ENCODE results near the gene PLA2G7.
A peak's percentile ranks its signal among the peaks of the same experiment; 100 is the strongest.
"Not testable (repeated sequence)": the region's sequence is repeated elsewhere in the genome, so short reads cannot be mapped to it uniquely, and the experiment has no call there.

Gene PLA2G7

DNA sequence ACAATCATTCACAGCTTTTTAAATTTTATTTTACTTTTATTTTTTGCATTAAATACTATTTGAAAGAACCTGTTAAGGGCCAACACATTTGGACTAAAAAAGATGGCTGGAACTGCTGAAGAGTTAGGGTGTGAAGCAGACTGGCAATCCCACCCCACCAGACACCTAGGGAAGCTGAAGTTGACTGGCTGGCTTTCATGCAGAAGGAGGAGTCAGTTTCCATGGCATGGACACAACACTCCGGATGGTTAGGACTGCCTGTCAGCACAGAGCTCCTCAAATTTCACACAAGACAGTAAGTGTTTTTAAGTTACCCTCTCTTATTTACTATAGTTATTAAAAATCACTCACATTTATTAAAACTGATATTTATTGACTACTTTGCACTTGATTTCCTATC, 11.5 kb upstream of the PLA2G7 start, which contains the start of gene ANKRD66:
Gene ANKRD66 (plus strand): TSS at position 238 of the 400 bp plus-strand sequence. CDS start 5,016 bp downstream, outside the sequence.
- no peak for DNase-seq

GRCh38 chr6:46745973-46746372, 10.8 kb upstream of the PLA2G7 start:
- no peak for DNase-seq

DNA sequence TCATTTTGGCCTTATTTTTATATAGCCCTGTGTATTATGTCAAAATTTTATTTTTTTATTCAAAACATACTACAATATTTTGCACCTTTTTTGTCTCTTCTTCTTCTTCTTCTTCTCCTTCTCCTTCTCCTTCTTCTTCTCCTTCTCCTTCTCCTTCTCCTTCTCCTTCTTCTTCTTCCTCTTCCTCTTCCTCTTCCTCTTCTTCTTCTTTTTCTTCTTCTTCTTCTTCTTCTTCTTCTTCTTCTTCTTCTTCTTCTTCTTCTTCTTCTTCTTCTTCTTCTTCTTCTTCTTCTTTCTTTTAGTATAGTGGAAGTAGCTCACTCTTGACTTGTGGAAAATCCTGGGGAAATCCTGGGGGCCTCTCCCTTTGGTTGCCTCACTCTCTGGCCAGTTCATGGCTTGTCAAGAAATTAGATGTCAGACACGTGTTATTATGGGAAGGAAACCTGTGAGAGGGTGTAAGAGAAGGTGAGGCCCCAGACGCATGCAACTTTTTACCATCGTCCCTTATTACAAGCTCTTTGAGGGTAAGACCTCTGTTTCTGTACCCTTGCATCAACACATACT, 9.1 kb upstream of the PLA2G7 start:
- DNase-seq = not testable (repeated sequence)

DNA sequence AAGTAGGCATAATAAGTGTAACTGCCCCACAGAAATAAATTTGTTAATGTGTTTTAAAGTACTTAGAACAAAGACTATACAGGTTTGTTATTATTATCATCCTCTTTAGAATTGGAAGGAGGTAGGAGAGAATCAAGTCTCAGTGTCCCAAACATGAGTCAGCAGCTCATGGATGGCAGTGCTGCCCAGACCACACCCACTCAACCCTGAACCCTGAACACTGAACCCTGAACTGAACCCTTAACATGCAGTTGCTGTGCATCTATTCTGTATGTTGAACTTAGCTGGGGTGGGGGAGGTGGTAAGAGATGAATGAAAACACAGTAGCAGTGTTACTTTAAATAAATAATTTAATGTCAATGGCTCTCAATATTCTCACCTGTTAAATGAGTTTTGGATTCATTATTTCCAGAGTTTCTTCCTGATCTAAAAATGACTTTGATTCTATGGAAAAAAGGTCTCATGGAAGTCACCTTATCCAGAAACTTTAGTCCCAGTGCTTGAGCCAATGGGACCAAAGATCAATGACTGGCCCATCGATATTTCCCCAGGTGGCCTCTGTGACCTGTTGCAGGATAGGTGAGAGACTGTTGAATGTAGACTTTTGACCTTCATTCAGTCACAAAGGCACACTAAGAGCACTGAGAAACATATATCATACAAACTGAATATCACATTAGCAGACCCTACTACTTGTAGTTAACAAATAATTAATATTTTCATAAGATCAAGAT, 8.4 kb upstream of the PLA2G7 start:
- DNase-seq = no peak

DNA sequence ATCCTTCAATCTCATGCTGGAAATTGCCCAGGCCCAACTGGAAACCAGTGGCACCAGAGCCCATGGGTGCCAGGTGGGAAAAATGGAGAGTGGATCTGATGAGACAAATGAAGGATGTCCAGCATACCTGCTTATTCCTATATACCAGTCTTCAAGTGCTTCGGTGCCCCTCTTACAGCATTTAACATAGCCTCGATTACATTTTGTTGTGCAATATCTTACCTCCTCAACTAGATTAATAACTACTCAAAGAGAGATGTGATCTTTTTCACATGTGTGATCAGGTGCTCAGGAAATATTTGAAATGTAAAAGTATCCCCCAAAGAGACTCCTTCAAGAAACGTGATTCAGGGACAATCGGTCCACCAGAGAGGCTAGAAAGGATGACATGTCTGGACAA, 6.7 kb upstream of the PLA2G7 start:
- DNase-seq = no peak

DNA sequence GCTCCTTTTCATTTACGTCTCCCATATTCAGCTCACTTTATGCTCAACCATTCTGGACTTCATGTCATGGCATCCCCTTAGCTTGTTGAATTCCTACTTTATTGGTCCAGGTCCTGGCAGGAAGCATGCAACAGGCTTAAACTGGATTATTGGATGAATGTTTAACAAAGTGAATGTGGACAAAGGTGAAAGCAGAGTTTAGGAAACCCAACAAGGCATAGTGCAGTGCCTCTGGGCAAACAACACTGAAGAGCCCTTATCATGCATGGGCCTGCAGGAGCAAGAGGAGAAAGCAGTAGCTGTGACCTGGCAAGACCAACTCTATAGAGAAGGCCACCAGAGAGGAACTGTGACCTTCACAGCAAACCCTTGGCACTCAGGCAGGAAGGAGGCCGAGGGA, 6.3 kb upstream of the PLA2G7 start:
- no peak for DNase-seq

- no peak for DNase-seq
Measured at GRCh38 chr6:46736906-46737305, 1.7 kb upstream of the PLA2G7 start.

- no peak for DNase-seq
Measured at GRCh38 chr6:46735720-46736031, 501 bp upstream of the PLA2G7 start.

DNA sequence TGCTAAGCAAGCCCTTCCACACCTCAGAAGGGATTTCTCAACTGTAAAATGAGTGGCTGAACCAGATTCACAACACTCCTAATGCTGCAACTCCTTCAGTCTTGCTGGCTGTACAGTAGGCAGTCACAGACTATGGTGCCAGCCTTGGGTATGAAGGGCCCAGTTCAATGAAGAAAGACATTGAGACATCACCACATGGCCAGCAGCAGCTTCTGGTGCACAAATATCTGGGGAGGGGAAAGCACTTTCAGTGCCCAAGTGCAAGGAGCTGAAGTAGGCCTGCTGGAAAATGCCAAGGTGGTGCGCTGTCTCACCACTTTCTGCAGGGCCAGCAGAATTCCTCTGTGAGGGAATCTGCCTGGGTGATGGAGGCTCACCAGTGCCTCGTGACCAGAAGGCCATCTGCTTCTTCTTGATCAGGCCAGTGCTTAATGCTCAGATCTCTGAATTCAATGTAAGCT, 1.8 kb downstream of the PLA2G7 start:
- no peak for DNase-seq

- peak; percentile 32 to 52 for DNase-seq
Measured at GRCh38 chr6:46730921-46731461, 4.2 kb downstream of the PLA2G7 start.

GRCh38 chr6:46729787-46730326, 5.3 kb downstream of the PLA2G7 start:
- DNase-seq = no peak

DNA sequence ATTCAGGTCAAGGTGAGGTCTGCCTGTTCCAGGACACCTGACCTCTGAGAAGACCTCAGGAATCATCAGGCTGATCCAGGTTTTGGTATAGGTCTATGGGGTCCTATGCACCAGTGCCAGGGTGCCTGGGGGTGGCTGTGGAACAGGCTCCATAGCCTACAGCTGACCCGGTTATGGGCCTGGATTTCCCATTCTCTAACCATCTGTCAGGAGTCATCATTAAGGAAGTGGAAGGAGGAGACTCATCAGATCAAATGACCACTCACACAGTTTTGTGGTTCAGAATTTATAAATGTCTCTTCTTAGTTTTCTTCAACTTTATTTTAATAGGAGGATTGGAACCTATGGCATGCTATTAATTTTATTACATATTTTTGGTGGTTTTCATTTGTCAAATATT, 14.8 kb downstream of the PLA2G7 start:
- no peak for DNase-seq

DNA sequence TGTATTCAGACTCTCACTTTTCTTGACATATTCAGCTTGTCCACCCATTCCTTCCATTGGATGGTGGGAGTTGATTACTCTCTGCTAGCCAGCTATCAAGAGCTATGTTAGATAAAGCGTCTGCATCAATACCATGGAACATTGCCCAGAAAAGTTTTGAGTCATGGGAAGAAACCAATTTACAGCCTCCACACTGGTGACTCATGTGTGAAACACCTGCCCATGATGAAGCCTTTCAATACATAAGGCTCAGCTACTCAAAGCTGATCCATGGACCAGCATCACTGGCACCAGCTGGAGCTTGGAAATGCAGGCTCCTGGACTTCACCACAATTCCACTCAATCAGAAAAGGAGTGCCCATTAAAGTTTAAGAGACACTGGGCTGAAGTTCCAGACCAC, 16.1 kb downstream of the PLA2G7 start:
- no peak for DNase-seq

DNA sequence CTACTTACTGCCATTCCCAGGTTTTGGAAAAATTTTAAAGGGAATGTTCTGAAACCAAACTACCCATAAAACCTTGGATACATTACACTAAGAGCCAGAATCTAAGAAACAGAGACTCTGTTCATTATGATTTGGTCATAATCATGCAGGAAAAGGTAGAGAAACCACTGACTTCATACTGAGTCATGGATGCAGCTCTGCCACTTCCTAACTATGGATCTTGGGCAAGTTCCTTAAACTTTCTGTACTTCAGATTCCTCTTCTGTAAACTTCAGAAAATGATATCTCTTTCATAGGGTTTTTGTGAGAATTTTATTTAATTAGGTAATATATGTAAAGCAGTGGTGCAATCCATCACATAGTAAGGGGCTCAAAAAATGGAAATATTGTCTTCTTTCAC, 20.0 kb downstream of the PLA2G7 start:
- no peak for DNase-seq

- DNase-seq = no peak
Measured at GRCh38 chr6:46711491-46711890, 23.7 kb downstream of the PLA2G7 start.

DNA sequence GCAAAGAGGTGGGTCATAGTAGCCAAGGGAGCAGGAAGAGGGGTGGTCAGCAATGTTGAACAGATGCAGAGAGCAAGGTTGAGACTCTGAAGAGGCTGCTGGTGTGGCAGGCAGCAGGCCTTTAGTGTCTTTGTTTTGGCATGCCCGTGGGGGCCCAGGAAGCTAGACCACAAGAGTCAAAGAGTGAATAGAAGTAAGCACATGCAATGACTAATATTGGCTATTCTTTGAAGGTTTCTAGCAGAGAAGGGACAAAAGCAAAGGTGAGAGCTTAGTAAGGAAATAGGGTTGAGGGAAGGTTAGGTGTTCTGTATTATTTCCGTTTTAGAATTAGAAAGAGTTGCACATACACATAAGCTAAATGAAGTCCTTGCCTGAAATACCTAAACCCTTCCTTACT, 28.7 kb downstream of the PLA2G7 start:
- DNase-seq = no peak

- peak; percentile 60 to 66 for DNase-seq
Measured at GRCh38 chr6:46704562-46704961, 30.6 kb downstream of the PLA2G7 start.

DNA sequence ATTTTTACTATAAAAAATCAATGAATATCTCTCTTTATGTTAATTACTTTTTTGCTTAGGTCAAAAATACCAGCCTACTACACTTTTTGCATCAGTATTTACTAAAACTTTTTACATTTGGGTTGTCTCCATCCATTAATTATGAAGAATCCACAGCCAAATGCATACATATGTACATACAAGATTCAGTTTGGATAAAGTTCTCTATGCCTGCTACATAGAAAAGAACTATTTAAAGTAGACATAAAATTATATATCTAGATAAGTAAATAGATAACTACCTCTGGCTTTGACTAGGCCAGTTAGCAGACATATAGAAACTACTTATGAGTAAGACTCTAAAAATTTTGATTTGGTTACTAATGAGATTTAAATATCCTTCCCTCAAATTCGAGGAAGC, 35.2 kb downstream of the PLA2G7 start:
- DNase-seq = no peak

DNA sequence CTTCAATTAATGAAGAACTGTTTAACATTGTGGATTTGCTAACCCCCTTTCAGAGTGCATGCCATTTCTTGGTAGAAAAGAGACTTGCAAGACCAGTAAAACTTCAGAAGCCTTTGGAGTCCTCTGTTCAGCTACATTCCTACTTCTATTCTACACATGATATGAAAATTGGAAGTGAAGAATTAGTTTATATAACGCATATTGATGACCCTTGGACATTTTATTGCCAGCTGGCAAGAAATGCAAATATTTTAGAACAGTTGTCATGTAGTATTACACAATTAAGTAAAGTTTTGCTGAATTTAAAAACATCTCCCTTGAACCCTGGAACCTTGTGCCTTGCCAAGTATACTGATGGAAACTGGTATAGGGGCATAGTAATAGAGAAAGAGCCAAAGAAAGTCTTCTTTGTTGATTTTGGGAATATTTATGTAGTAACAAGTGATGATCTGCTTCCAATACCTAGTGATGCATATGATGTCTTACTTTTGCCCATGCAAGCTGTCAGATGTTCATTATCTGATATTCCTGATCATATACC, 44.2 kb downstream of the PLA2G7 start:
- DNase-seq = no peak

- DNase-seq = no peak
Measured at GRCh38 chr6:46690141-46690755, 44.9 kb downstream of the PLA2G7 start.

DNA sequence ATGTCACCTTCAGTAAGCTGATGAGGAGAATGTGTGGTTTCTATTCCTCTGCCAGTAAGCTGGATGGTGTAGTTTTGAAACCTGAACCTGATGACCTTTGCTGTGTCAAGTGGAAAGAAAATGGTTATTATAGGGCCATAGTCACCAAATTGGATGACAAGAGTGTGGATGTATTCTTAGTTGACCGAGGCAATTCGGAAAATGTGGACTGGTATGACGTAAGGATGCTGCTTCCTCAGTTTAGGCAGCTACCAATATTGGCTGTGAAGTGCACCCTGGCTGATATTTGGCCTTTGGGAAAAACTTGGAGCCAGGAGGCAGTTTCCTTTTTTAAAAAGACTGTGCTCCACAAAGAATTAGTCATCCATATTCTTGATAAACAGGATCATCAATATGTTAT, 45.5 kb downstream of the PLA2G7 start:
- DNase-seq = no peak

GRCh38 chr6:46688966-46689335, 46.2 kb downstream of the PLA2G7 start:
- DNase-seq = no peak

DNA sequence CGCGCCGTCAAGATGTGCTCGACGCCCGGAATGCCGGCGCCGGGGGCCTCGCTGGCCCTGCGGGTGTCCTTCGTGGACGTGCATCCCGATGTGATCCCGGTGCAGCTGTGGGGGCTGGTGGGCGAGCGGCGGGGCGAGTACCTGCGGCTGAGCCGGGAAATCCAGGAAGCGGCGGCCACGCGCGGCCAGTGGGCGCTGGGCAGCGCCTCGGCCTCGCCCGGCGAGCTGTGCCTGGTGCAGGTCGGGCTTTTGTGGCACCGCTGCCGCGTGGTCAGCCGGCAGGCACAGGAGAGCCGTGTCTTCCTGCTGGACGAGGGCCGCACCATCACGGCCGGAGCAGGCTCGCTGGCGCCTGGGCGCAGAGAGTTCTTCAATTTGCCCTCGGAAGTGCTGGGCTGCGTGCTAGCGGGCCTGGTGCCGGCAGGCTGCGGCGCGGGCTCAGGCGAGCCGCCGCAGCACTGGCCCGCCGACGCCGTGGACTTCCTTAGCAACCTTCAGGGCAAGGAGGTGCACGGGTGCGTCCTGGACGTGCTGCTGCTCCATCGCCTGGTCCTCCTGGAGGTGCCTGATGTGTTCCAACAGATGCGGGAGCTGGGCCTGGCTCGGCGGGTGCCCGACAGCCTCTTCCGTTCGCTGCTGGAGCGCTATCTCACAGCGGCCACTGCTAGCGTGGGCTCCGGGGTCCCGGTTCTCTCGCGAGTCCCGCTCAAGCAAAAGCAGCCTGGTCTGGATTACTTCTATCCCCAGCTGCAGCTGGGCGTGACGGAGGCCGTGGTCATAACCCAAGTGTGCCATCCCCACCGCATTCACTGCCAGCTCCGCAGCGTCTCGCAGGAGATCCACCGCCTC, 46.8 kb downstream of the PLA2G7 start:
- no peak for DNase-seq
